HG03521 (cell line): ENCODE results near the gene SECTM1.

Source experiments
- ATAC-seq: cut with Tn5 transposase; IDR thresholded peaks from one replicate; pipeline ENCODE4 v1.9.1; 2021; ENCODE audit warnings: mild to moderate bottlenecking, moderate library complexity; ENCODE audit not compliant: unreplicated experiment

The SECTM1 gene

DNA sequence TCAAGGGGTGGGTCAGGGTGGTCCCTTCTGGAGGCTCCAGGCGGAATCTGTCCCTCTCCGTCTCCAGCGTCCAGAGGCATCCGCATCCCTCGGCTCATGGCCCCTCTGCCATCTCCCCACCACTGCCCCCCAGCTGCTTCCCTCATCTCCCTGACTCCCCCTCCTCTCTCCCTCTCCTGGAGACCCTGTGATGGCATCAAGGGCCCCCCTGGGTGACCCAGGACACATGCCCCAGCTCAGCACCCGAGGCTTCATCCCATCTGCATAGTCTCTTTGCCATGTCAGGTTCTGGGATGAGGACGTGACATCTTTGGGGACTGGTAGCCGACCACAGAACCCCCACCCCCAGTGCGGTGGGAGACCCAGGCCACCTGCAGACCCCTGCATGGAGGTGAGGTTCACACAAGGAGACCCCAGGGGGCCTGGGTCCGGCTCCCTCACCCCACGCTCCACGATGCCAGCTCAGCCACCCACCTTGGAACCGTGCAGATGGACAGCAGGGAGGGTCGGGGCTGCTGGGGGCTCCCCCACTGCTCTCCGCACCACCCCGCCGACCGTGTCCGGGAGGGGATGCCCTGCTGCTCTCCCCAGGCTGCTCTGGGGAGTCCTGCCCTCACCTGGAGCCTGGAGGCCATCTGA, 3.8 kb downstream of the SECTM1 start:
- no peak for ATAC-seq

DNA sequence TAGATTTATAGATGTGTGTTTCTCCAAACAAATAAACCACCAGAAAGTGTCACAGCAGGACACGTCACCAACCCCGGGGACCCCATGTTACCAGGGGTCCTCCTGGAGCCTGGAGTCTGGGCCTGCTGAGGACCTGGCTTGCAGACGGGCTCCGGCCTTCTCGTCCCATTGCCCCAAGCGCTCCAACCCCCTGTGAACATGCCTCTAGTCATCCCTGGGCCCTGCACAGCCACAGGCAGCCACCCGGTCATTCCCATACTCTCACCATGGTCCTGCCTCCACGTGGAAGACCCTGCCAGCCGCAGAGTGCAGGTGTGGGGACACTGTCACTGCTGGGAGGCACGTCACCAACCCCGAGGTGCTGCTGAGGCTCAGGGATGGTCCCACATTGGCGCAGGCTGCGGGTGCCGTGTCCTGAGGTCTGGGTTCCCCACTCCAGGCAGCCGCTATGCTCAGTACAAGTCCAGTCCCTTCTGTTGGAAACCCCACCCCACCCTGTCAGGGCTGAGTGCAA, 4.5 kb downstream of the SECTM1 start:
- no peak for ATAC-seq

DNA sequence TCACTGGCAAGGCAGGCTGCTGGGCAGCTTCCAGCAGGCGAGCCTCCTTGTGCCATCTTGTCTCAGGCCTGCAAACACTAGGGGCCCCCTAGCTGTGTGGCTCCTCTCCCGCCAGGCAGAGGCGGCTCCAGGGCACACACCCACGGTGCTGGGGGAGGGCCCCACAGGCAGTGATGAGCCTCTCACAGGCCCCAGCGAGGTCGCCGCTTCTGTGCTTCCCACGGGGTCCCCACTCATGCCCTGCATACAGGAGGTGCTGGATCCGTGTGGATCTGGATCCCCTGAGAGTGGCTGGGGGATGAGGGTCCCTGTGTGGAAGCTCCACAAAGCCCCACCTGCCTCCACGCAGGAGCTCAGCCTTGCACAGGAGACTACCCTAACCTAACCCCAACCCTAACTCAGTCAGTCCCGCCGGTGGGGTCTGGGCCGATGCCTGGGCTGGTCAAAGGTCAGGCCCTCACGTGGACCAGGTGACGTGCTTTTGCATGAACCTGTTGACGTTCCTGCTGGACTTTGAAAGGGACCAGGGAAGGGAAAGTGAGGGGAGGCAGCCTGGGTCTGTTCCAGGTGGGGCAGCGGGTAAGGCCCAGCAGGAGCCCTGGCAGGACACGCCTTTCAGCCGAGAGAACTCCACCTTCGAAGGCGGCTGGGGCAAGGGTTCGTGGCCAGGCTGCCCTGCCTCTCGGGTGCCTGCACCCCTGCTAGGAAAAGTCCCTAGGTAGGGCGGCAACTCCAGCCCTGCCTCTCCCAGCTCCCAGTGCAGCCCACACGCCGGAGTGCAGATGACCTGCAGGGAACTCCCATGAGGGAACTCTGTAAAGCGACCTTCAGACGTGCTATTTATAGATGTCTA, 5.2 kb downstream of the SECTM1 start:
- ATAC-seq = no peak

- ATAC-seq = no peak
Observed at GRCh38 chr17:82327757-82328140, 5.8 kb downstream of the SECTM1 start.

GRCh38 chr17:82327289-82327688, 6.3 kb downstream of the SECTM1 start:
- ATAC-seq = no peak

DNA sequence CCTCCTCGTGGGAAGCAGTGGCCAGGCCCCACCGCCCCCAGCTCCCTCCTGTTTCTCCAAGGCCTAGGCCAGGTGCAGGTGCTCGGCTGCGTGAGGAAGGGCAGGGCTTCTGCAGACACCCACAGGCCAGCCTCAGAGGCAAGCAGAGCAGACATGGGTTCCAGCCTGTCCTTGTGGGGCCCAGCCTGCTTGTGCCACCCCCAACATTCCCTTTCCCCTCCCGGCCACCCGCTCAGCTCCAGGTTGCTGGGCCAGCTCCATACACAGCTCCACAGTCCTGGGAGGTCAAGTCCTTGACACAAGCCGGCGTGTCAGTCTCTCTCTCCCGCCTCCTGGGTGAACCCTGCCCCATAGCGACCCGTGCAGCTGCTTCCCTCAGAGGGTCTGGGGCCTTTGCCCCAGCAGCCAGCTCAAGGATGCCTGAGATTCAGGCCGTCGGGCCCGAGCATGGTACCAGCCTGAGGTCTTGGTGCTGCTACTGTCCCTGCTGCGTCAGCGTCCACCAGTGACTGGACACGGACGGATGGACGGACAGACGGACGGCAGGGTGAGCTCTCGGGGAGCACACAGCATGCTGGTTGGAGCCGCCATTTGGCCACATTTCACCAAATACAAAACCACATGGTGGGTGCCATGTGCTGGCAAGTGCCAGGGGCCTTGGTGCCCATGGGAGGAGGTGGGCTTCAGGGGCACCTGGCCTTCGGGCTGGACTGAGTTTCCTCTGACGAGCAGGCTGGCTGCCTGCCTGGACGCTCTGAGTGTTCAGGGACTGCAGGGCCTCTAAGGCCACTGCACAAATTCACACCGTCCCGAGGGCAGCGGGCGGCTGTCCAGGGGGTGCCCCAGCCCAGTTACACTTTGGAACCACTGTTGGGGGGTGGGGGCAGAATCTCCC, 8.0 kb downstream of the SECTM1 start:
- ATAC-seq = no peak

GRCh38 chr17:82324566-82325285, 8.8 kb downstream of the SECTM1 start:
- no peak for ATAC-seq

GRCh38 chr17:82323514-82324234, 9.9 kb downstream of the SECTM1 start:
- ATAC-seq = no peak

DNA sequence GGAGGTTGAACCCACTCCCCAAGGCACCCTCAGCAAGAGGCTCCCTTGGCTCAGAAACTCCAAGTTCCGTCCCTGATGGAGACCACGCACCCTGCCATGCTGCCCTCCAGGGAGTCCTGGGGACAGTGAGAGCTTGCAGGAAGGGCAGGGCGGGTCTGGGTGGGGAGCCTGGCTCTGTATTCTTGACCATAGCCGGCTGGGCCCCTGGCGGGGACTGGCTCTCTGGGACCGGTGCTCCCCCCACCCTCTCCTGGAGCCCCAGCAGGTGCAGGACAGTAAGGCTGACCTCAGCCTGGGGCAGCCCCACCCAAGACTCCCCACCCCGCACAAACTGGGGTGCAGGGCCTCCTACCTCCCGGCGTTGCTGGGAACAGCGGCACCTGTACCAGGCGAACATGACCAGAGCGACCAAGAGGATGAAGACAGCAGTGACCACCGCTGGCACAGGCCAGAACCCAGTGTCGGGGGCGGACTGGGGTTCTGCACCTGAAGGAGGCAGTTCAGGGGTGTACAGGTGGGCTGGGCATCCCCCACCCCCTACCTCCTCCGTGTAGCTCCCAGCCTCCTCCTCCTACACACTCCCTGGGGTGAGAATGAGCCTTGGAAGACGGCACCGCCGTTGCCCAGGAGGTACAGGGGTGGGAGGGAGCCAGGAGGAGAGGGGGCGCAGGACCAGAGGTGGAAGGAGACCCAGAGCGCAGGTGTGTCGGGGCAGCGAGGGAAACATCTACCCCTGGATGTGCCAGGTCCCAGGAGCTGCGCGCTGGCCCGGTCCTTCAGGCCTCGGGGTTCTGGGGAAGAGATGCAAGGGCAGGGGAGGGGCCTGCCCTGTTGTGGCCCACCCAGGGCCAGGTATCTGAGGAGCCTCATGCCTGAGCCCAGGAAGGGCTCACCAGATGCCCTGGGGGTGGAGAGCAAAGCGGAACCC, 10.8 kb downstream of the SECTM1 start:
- ATAC-seq = no peak

- no peak for ATAC-seq
Observed at GRCh38 chr17:82321947-82322466, 11.6 kb downstream of the SECTM1 start.

- ATAC-seq = no peak
Observed at GRCh38 chr17:82320956-82321927, 12.3 kb downstream of the SECTM1 start.

GRCh38 chr17:82320140-82320840, 13.3 kb downstream of the SECTM1 start:
- ATAC-seq = no peak

- no peak for ATAC-seq
Observed at GRCh38 chr17:82319619-82320062, 13.9 kb downstream of the SECTM1 start.

DNA sequence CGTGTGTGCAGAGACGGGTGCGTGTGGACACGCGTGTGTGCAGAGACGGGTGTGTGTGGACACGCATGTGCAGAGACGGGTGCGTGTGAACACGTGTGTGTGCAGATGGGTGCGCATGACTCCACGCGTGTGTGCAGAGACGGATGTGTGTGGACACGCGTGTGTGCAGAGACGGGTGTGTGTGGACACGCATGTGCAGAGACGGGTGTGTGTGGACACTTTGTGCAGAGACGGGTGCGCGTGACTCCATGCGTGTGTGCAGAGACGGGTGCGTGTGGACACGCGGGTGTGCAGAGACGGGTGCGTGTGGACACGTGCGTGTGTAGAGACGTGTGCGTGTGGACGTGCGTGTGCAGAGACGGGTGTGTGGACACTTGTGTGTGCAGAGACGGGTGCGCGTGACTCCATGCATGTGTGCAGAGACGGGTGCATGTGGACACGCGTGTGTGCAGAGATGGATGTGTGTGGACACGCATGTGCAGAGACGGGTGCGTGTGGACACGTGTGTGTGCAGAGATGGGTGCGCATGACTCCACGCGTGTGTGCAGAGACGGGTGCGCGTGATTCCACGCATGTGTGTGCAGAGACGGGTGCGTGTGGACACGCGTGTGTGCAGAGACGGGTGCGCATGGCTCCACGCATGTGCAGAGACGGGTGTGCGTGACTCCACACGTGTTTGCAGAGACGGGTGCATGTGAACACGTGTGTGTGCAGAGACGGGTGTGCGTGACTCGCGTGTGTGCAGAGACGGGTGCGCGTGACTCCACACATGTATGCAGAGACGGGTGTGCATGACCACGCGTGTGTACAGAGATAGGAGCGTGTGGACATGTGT, 14.6 kb downstream of the SECTM1 start:
- ATAC-seq = no peak

- no peak for ATAC-seq
Observed at GRCh38 chr17:82318169-82318498, 15.4 kb downstream of the SECTM1 start.
